SIG-M5 treated with dmso at 0.1 percent for 504 hours (cell line): ENCODE measurements around the gene PDIA5.

Source experiments
- DNase-seq: peaks from one replicate; lab custom pipeline; 2025; ENCODE audit not compliant: unreplicated experiment; lab: John Stamatoyannopoulos, UW

Gene PDIA5

GRCh38 chr3:123039178-123039577 lies 27.6 kb upstream of the PDIA5 start:
- DNase-seq: no peak

- no peak for DNase-seq
Measured at GRCh38 chr3:123042413-123042812, 24.4 kb upstream of the PDIA5 start.

GRCh38 chr3:123044981-123045763 lies 21.7 kb upstream of the PDIA5 start:
- DNase-seq: no peak

- DNase-seq: no peak
Measured at GRCh38 chr3:123046262-123047061, 20.4 kb upstream of the PDIA5 start.

GRCh38 chr3:123047062-123047319 lies 19.8 kb upstream of the PDIA5 start:
- no peak for DNase-seq

- DNase-seq: no peak
Measured at GRCh38 chr3:123048480-123049237, 18.2 kb upstream of the PDIA5 start.

- no peak for DNase-seq
Measured at GRCh38 chr3:123050666-123051065, 16.2 kb upstream of the PDIA5 start.

GRCh38 chr3:123053107-123053506 lies 13.7 kb upstream of the PDIA5 start:
- no peak for DNase-seq

- no peak for DNase-seq
Measured at GRCh38 chr3:123054109-123054778, 12.6 kb upstream of the PDIA5 start.

- no peak for DNase-seq
Measured at GRCh38 chr3:123054931-123055330, 11.9 kb upstream of the PDIA5 start.

- no peak for DNase-seq
Measured at GRCh38 chr3:123055352-123055751, 11.5 kb upstream of the PDIA5 start.

- DNase-seq: no peak
Measured at GRCh38 chr3:123058505-123058904, 8.3 kb upstream of the PDIA5 start.

GRCh38 chr3:123060054-123060453 lies 6.8 kb upstream of the PDIA5 start:
- DNase-seq: no peak

- DNase-seq: no peak
Measured at GRCh38 chr3:123061856-123062255, 5.0 kb upstream of the PDIA5 start.

- no peak for DNase-seq
Measured at GRCh38 chr3:123063034-123063433, 3.8 kb upstream of the PDIA5 start.

- DNase-seq: no peak
Measured at GRCh38 chr3:123064506-123064905, 2.3 kb upstream of the PDIA5 start.

GRCh38 chr3:123064914-123065313 lies 1.9 kb upstream of the PDIA5 start:
- no peak for DNase-seq

GRCh38 chr3:123066599-123066895 lies 278 bp upstream of the PDIA5 start:
- DNase-seq: no peak

- no peak for DNase-seq
Measured at GRCh38 chr3:123067689-123068600, 1.1 kb downstream of the PDIA5 start.

GRCh38 chr3:123068601-123069381 lies 2.0 kb downstream of the PDIA5 start:
- DNase-seq: no peak
